Urinary bladder (tissue), 4 donors: Measurements from ENCODE around the gene PGAM4. TPM values are rescaled to one million over a fixed set of nuclear protein-coding genes. Genes with fewer than 3 reads are reported as not detected.
"Not testable (repeated sequence)": the region's sequence is repeated elsewhere in the genome, so short reads cannot be mapped to it uniquely, and the experiment has no call there.

Experiments
- DNase-seq: peaks from one replicate; pipeline ENCODE4 v3.0.0-alpha.2; 2015; ENCODE audit errors: extremely low spot score
- H3K27ac ChIP-seq: one replicate; pipeline ENCODE4 v1.5.1; 2013; ENCODE audit warnings: low read depth, mild to moderate bottlenecking, moderate library complexity
- H3K36me3 ChIP-seq: one replicate; pipeline ENCODE4 v1.6.1; 2013; ENCODE audit warnings: mild to moderate bottlenecking, moderate library complexity; ENCODE audit not compliant: insufficient read depth
- H3K4me1 ChIP-seq: one replicate; pipeline ENCODE4 v1.6.1; 2013; ENCODE audit warnings: mild to moderate bottlenecking, moderate library complexity; ENCODE audit not compliant: insufficient read depth
- H3K4me3 ChIP-seq: one replicate; pipeline ENCODE4 v1.5.1; 2013; ENCODE audit warnings: low read depth, low read length
- WGBS: extraction: QIAGEN DNeasy Blood & Tissue Kit; methylation state at CpG from one replicate; pipeline ENCODE4 v1.1.7; 2013; 5-methylcytosine and 5-hydroxymethylcytosine counted together
- polyA plus RNA-seq: library from polyadenylated mRNA; stranded (reverse); fragments of 200-250 nt; gene quantifications from one replicate; pipeline ENCODE4 v1.2.3, GENCODE V29; 2013
- total RNA-seq: library from RNA; depleted of rRNA; stranded (reverse); fragments of >200 nt; gene quantifications from one replicate; pipeline ENCODE4 v1.2.3, GENCODE V29; 2014
- donor health status: healthy with polysubstance abuse.
- donor health status: healthy.

PGAM4 gene
- total and polyA plus RNA-seq, 2 donors, result 0.13 TPM; not detected in 1

GRCh38 chrX:77949840-77950239, 19.6 kb downstream of the PGAM4 start:
- H3K4me3 ChIP-seq, result no peak overlapping the region
- H3K27ac ChIP-seq, result no peak overlapping the region
- DNase-seq, result no peak
- whole genome bisulfite sequencing, result 80% methylated on average over 2 of the region's 2 CpGs
- no peaks in the 10 kb centered on the region for H3K36me3 ChIP-seq
- no peaks in the 10 kb centered on the region for H3K4me1 ChIP-seq

DNA sequence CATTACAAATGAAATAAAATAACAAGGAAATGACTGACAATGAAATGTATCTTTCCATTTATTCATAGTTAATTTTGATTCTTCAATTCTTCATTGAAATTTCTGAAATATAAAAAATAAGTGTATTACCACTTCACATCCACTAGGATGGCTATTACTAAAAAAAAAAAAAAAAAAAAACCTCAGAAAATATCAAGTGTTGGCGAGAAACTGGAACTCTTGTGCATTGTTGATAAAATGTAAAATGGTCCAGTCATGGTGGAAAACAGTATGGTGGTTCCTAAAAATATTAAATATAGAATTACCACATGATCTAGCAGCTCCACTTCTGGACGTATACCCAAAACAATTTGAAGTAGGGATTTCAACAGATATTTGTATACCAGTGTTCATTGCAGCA, 22.9 kb downstream of the PGAM4 start:
- no peak for DNase-seq
- Histone ChIP-seq H3K36me3 (no peaks in the 10 kb centered on the region), H3K4me1 (no peaks in the 10 kb centered on the region), H3K27ac (no peak overlapping the region), H3K4me3 (no peak overlapping the region)
- 95% methylated on average over 2 of the region's 2 CpGs for WGBS

DNA sequence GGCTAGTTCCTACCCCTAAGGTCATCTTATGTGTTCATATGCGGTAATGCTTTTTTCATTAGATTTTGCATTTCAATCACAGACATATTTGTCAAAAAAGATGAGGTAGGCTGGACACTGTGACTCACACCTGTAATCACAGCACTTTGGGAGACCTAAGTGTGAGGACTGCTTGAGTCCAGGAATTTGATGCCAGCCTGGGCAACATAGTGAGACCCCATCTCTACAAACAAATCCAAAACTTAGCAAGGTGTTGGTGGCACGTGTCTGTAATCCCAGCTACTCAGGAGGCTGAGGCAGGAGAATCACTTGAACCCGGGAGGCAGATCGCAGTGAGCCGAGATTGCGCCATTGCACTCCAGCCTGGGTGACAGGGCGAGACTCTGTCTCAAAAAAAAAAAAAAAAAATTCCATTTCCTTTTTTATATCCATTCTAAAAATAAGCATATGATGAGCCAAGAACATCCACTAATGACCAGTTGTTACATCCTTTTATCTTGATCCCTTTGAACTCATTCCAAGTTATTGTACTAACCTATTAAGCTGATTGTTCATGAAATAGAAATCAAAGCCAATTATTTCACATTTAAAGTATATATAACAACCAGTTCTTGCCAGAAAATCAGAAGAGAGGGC, 23.4 kb downstream of the PGAM4 start:
- no peaks in the 10 kb centered on the region for H3K36me3 ChIP-seq
- WGBS, result 91% methylated on average over 7 of the region's 7 CpGs
- DNase-seq, result no peak
- H3K4me1 ChIP-seq, result no peaks in the 10 kb centered on the region
- no peak overlapping the region for H3K4me3 ChIP-seq
- no peak overlapping the region for H3K27ac ChIP-seq

- H3K36me3 ChIP-seq, H3K4me3 ChIP-seq, H3K27ac ChIP-seq, H3K4me1 ChIP-seq, DNase-seq: not testable (repeated sequence)
- WGBS, result 97% methylated on average over 6 of the region's 6 CpGs
Measured at GRCh38 chrX:77945031-77945430, 24.4 kb downstream of the PGAM4 start.

DNA sequence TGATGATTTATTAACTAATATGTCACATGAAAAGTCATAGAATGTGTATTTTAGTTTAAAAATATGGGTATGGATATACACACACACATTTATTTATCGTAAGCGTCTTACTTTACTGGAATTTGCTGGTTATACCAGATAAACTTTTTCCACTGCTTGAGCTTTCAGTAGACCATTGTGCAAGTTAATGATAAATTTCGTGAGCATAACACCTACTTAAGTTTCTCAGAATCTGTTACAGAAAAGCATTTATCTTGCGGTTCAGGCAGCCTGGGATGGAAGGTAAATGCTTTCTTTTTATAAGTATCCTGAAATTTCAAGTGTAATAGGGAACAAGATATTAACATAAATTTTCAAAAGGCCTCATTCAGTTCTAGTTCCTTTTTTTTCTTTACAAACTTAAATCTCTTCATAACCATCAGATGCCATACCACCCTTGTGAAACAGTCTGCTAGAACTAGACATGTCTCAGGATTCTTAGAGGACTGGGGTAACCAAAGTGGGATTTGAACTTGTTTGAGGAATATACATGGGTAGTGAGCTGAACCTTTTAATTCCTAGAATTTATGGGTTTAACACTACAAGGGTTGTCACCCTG, 31.3 kb downstream of the PGAM4 start:
- no peak overlapping the region for H3K4me3 ChIP-seq
- H3K27ac ChIP-seq, result no peak overlapping the region
- H3K4me1 ChIP-seq, result no peaks in the 10 kb centered on the region
- no peaks in the 10 kb centered on the region for H3K36me3 ChIP-seq
- no peak for DNase-seq
- WGBS, result 86% methylated on average over 4 of the region's 4 CpGs

- 37% methylated on average over 3 of the region's 3 CpGs for WGBS
- no peak for DNase-seq
- Histone ChIP-seq H3K4me1 (no peaks in the 10 kb centered on the region), H3K36me3 (no peaks in the 10 kb centered on the region), H3K4me3 (no peak overlapping the region), H3K27ac (no peak overlapping the region)
Measured at GRCh38 chrX:77937291-77937690, 32.1 kb downstream of the PGAM4 start.

- no peak for DNase-seq
- H3K4me1 ChIP-seq, result no peaks in the 10 kb centered on the region
- H3K27ac ChIP-seq, result no peak overlapping the region
- no peaks in the 10 kb centered on the region for H3K36me3 ChIP-seq
- no peak overlapping the region for H3K4me3 ChIP-seq
Measured at GRCh38 chrX:77936299-77936698, 33.1 kb downstream of the PGAM4 start.

DNA sequence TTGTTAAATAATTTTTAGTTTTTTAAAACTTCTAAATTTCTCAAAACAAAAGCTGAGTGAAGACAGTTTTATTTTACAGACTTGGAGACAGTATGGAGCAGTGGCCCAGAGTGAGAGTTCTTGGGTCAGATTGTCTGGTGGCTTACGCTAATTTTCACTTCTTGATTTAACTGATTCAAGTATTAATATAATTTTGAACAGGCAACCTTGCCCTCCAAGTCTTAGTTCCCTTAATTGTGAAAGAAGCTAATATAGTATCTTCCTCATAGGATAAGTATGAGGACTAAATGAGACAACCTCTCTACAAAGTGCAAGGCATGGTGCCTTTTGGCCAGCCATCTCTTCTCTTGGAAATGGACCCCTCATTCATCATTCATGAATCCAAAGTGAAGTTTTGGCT, 33.6 kb downstream of the PGAM4 start:
- H3K4me1 ChIP-seq, result no peaks in the 10 kb centered on the region
- 72% methylated on average over 1 of the region's 1 CpG for WGBS
- no peak for DNase-seq
- H3K36me3 ChIP-seq, result no peaks in the 10 kb centered on the region
- no peak overlapping the region for H3K4me3 ChIP-seq
- no peak overlapping the region for H3K27ac ChIP-seq

DNA sequence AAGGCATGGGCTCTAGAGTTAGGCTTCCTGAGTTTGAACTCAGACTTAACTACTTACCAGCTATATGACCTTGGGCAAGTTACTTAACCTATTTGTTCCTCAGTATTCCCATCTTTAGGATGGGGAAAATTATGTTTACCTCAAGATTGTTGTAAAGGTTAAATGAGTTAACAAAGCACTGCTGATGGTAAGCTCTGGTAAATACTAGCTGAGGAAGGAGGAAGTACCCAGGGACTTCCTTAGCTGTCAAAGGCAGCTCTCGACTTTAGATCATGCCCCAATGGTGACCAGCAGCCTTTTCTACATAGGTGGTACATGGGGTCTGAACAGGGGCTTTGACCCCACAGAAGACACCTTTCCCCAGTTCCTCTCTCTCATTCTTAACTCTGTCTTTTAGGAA, 38.9 kb downstream of the PGAM4 start:
- no peak overlapping the region for H3K4me3 ChIP-seq
- DNase-seq, result no peak
- H3K36me3 ChIP-seq, result no peaks in the 10 kb centered on the region
- no peaks in the 10 kb centered on the region for H3K4me1 ChIP-seq
- no peak overlapping the region for H3K27ac ChIP-seq
- 85% methylated on average over 1 of the region's 1 CpG for WGBS

GRCh38 chrX:77925764-77926163, 43.7 kb downstream of the PGAM4 start:
- no peak for DNase-seq
- no peaks in the 10 kb centered on the region for H3K4me1 ChIP-seq
- no peaks in the 10 kb centered on the region for H3K36me3 ChIP-seq
- 36% methylated on average over 3 of the region's 3 CpGs for WGBS
- H3K27ac ChIP-seq, result no peak overlapping the region
- no peak overlapping the region for H3K4me3 ChIP-seq

DNA sequence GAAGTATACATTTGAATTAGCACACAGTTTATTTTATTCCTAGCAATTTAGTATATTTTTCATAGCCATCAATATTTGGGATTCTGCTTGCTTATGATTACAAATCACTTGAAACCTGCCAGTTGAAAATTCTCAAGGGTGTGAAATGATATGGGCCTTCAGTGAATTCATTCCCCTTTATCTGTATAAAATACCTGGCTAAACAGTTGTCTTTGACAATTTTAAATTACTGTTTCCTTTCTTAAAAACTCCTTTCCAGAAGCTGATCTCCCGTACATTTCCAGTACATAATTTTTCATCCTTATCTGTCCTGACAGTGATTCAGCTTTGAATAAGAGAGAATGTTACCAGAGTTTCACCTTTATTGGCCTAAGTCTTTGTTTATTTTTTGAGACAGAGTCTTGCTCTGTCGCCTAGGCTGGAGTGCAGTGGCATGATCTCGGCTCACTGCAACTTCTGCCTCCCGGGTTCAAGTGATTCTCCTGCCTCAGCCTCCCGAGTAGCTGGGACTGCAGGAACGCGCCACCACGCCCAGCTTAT, 45.0 kb downstream of the PGAM4 start:
- no peak for DNase-seq
- H3K27ac ChIP-seq, result no peak overlapping the region
- H3K36me3 ChIP-seq, result no peaks in the 10 kb centered on the region
- no peak overlapping the region for H3K4me3 ChIP-seq
- 86% methylated on average over 8 of the region's 8 CpGs for WGBS
- H3K4me1 ChIP-seq, result no peaks in the 10 kb centered on the region

DNA sequence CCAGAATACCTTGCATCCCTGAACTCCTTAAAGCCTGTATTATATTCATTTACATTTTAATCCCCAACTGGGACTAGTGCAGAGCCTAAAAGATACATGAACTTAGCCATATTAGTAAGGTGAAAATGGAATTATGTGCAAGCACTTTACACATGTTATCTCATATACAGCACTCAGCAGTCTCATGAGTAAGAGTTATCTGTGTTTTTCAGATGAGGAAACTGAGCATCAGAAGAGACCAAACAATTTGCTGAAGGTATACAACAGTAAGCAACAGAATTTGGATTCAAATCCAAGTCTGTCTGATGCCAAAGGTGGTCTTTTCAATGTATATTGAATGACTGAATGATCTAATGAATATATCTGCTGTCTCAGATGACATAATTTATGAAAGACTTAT, 46.7 kb downstream of the PGAM4 start:
- H3K36me3 ChIP-seq, result no peaks in the 10 kb centered on the region
- no peak for DNase-seq
- H3K4me1 ChIP-seq, result no peaks in the 10 kb centered on the region
- H3K4me3 ChIP-seq, result no peak overlapping the region
- H3K27ac ChIP-seq, result no peak overlapping the region

GRCh38 chrX:77919370-77919769, 50.1 kb downstream of the PGAM4 start:
- H3K4me1 ChIP-seq, H3K27ac ChIP-seq, H3K36me3 ChIP-seq, H3K4me3 ChIP-seq, DNase-seq: not testable (repeated sequence)
- WGBS, result 80% methylated on average over 6 of the region's 6 CpGs

DNA sequence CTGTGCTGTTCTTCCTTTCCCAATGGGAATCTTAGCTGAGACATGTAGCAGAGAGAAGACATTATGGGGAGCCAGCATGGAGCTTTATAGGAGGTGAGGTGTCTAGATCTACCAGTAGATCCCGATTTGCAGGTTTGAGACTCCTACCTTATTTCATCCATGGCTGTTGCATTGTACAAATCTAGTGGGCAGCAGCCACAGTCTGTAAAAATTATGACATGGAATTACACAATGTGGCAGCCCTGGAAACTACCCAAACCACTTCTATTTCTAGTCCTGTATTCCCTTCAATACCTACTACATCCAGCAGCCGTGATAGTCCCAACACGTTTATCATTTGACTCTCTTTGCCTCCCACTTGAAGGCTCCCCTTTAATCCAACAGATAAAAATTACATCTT, 50.9 kb downstream of the PGAM4 start:
- no peaks in the 10 kb centered on the region for H3K4me1 ChIP-seq
- no peaks in the 10 kb centered on the region for H3K36me3 ChIP-seq
- 55% methylated on average over 3 of the region's 3 CpGs for WGBS
- no peak overlapping the region for H3K4me3 ChIP-seq
- no peak overlapping the region for H3K27ac ChIP-seq
- DNase-seq, result no peak
